ENCODE data around the gene KHSRP.

DNA sequence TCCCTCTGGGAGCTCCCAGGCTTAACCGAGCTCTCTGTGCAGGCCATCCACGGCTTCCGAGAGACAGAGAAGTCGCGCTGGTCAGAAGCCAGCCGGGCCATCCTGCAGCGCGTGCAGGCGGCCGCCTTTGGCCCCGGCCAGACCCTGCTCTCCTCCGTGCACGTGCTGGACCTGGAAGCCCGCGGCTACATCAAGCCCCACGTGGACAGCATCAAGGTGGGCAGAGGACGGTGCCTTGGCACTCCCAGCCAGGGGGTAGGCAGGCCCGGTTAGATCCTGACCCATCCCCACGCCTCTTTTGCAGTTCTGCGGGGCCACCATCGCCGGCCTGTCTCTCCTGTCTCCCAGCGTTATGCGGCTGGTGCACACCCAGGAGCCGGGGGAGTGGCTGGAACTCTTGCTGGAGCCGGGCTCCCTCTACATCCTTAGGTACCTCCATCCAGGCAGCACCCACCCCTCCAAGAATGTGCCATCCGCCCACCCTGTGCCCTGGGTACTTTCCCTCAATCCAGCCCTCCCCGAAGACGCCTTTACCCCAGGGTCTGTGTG is 50.4 kb downstream of the KHSRP start:
- TF ChIP-seq POLR2A (IDR thresholded peaks at IDR 0.05) (no peak), CTCF (IDR thresholded peaks at IDR 0.05 in 8 of 11, conservative IDR thresholded peaks at IDR 0.05 in 3 of 11) (no peak)
